Spleen (tissue), 11 donors: Measurements from ENCODE around the gene SYCE1. TPM values are rescaled to one million over a fixed set of nuclear protein-coding genes. Genes with fewer than 3 reads are reported as not detected.

ENCODE experiments used
- DNase-seq: peaks from one replicate; pipeline ENCODE4 v3.0.0-alpha.2; 2020
- H3K27ac ChIP-seq, 8 donors: fragments of 200-600 bp; sonication (generic) in 7 of 8; 1 replicate in 4 of 8; 2 replicates in 4 of 8; pipeline versions ENCODE4 v1.5.0 to v1.8.0; 2016 to 2021; ENCODE audit warnings: inconsistent platforms in 4 of 8, mild to moderate bottlenecking in 4 of 8, moderate library complexity in 1 of 8
- H3K27me3 ChIP-seq, 7 donors: fragments of 200-600 bp; sonication (generic) in 6 of 7; replicated peaks in 1 of 7; 1 replicate in 4 of 7; 2 replicates in 3 of 7; pipeline versions ENCODE4 v1.5.0 to v1.8.0; 2016 to 2021; ENCODE audit warnings: inconsistent platforms in 3 of 7, mild to moderate bottlenecking in 1 of 7
- H3K36me3 ChIP-seq, 6 donors: fragments of 200-600 bp; sonication (generic) in 5 of 6; 1 replicate in 4 of 6; 2 replicates in 2 of 6; pipeline versions ENCODE4 v1.5.0 to v1.8.0; 2016 to 2021; ENCODE audit warnings: inconsistent platforms in 2 of 6
- H3K4me1 ChIP-seq, 6 donors: fragments of 200-600 bp; sonication (generic) in 5 of 6; 1 replicate in 3 of 6; 2 replicates in 3 of 6; pipeline versions ENCODE4 v1.5.0 to v1.8.0; 2016 to 2021; ENCODE audit warnings: inconsistent platforms in 3 of 6
- H3K4me3 ChIP-seq, 8 donors: fragments of 200-600 bp; sonication (generic) in 7 of 8; 1 replicate in 4 of 8; 2 replicates in 4 of 8; pipeline versions ENCODE4 v1.5.0 to v1.8.0; 2016 to 2021; ENCODE audit warnings: inconsistent platforms in 4 of 8, mild to moderate bottlenecking in 4 of 8, moderate library complexity in 2 of 8
- H3K9me3 ChIP-seq, 8 donors: fragments of 200-600 bp; sonication (generic) in 7 of 8; 1 replicate in 4 of 8; 2 replicates in 4 of 8; pipeline versions ENCODE4 v1.5.0 to v1.8.0; 2016 to 2021; ENCODE audit warnings: inconsistent platforms in 4 of 8
- POLR2A ChIP-seq, 3 donors: fragments of 450-650 bp; IDR thresholded peaks; one replicate each; pipeline ENCODE4 v1.5.1; 2017; ENCODE audit warnings: antibody characterized with exemption in 3 of 3, mild to moderate bottlenecking in 1 of 3
- POLR2AphosphoS5 ChIP-seq, 3 donors: sonication (generic); formaldehyde crosslinking; IDR thresholded peaks; one replicate each; pipeline ENCODE4 v1.5.1; 2017; ENCODE audit warnings: antibody characterized with exemption in 3 of 3
- WGBS, 5 donors: extraction: QIAGEN DNeasy Blood & Tissue Kit in 3 of 5; methylation state at CpG; one replicate each; pipeline versions ENCODE4 v1.1.5 to v1.1.7; 2013 to 2018; 5-methylcytosine and 5-hydroxymethylcytosine counted together
- intact Hi-C: fragments of 100-400 bp; cut with DNase I; formaldehyde crosslinking; loops from one replicate; pipeline ENCODE4 v1.15.0; 2023; ENCODE audit warnings: low total_unique reads
- polyA plus RNA-seq, 3 donors: library from polyadenylated mRNA; stranded (reverse); fragments of 200-250 nt; gene quantifications; one replicate each; pipeline ENCODE4 v1.2.1, GENCODE V29; 2013
- total RNA-seq, 7 donors: library from RNA; depleted of rRNA in 3 of 7; stranded (reverse); fragments of >200 nt in 3 of 7; fragmentation: NEBNext Ultra II Directional in 4 of 7; extraction: Animal tissue kit (Norgen Biotek cat#: 25700) in 4 of 7; gene quantifications; one replicate each; pipeline versions ENCODE4 v1.1.0 to v1.2.1, GENCODE V29; 2016 to 2021
- TF ChIP-seq, protein P1 (sequence below), 11 experiments: fragments of 200-600 bp in 7 of 11; fragments of 450-650 bp in 4 of 11; sonication (generic) in 4 of 11; IDR thresholded peaks in 8 of 11; conservative IDR thresholded peaks in 3 of 11; 1 replicate in 7 of 11; 2 replicates in 4 of 11; pipeline versions ENCODE4 v1.4.0 to v1.8.0; 2016 to 2021; ENCODE audit warnings: antibody characterized with exemption in 11 of 11, inconsistent platforms in 4 of 11, mild to moderate bottlenecking in 1 of 11
- donor health status: healthy with polysubstance abuse.
- donor health status: DM: no; HTN: no; CAD: no; lungs with moderate emphysema.
- donor health status: DM: no; HTN: no; CAD: no.
- donor health status: Bipolar disorder and iron deficiency.
- donor health status: healthy.
- donor health status: DM: no; HTN: no; CAD: no.
- donor health status: DM: yes; HTN: yes; CAD: no.

The SYCE1 gene
- total and polyA plus RNA-seq, 10 donors, result 0.24 to 3.5 (median 1.4) TPM; not detected in 4

DNA sequence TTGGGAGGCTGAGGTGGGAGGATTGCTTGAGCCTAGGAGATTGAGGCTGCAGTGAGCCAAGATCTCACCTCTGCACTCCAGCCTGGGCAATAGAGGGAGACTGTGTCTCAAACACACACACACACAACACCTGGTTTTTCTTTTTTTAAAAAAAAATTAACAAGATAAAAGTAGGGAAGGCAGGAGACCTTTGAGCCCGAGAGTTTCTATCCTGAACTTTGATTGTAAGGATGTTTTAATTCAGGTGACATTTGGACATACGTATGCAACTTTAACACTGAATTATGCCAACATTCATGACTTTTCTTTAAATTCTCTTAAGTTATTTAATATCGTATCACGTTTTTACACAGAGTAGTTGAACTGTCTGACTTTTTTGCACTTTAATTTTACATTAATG, 49.9 kb downstream of the SYCE1 start:
- H3K36me3 ChIP-seq, result no peaks in the 10 kb centered on the region
- H3K9me3 ChIP-seq, result peaks cover 0 to 5% (median 0%) of the 10 kb centered on the region in 8 donors
- H3K4me3 ChIP-seq, result no peak overlapping the region
- no peaks in the 10 kb centered on the region for H3K27me3 ChIP-seq
- WGBS, 5 donors, result 69 to 82% (median 72%) methylated on average over 4 of the region's 4 CpGs
- intact Hi-C loops, result no loop called here
- DNase-seq, result no peak
- peaks cover 0 to 10% (median 8%) of the 10 kb centered on the region in 6 donors for H3K4me1 ChIP-seq
- no peak overlapping the region for H3K27ac ChIP-seq
- TF ChIP-seq POLR2AphosphoS5 (IDR thresholded peaks at IDR 0.05), result no peak
- TF ChIP-seq, protein P1, sequence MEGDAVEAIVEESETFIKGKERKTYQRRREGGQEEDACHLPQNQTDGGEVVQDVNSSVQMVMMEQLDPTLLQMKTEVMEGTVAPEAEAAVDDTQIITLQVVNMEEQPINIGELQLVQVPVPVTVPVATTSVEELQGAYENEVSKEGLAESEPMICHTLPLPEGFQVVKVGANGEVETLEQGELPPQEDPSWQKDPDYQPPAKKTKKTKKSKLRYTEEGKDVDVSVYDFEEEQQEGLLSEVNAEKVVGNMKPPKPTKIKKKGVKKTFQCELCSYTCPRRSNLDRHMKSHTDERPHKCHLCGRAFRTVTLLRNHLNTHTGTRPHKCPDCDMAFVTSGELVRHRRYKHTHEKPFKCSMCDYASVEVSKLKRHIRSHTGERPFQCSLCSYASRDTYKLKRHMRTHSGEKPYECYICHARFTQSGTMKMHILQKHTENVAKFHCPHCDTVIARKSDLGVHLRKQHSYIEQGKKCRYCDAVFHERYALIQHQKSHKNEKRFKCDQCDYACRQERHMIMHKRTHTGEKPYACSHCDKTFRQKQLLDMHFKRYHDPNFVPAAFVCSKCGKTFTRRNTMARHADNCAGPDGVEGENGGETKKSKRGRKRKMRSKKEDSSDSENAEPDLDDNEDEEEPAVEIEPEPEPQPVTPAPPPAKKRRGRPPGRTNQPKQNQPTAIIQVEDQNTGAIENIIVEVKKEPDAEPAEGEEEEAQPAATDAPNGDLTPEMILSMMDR (IDR thresholded peaks at IDR 0.05 in 8 of 11, conservative IDR thresholded peaks at IDR 0.05 in 3 of 11), result no peak
- TF ChIP-seq POLR2A (IDR thresholded peaks at IDR 0.05), result no peak

DNA sequence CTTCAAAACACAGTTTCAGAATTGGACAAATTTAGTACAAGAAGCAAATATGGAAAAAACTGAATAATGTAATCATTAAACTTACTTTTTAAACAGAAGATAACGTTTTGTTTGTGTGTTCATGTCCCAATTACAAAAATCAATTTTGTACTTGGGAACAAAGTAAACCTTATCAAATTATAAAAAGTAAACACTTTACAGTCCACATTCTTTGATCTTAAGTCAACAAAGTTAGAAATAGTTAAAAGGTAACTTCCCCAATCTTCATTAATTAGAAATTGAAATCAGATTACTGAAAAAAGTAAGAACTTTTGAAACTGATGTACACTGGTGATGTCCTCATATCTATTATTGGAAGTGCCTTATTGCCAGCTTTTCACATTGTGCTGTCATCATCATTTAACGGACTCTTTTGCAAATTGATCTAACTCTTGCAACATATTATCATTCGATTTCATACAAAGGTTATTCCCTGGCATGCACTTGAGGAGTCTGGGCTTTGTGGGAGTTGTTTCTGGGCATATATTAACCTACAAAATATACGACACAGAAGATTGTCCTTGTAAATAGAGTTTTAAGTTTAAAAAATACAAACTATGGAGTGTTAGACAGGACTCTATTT, 53.4 kb downstream of the SYCE1 start:
- H3K27ac ChIP-seq, result no peak overlapping the region
- intact Hi-C loops, result no loop called here
- H3K4me3 ChIP-seq, result no peak overlapping the region
- H3K4me1 ChIP-seq, result no peaks in the 10 kb centered on the region
- peaks cover 0 to 18% (median 15%) of the 10 kb centered on the region in 8 donors for H3K9me3 ChIP-seq
- no peaks in the 10 kb centered on the region for H3K36me3 ChIP-seq
- 55 to 60% (median 57%) methylated on average over 4 of the region's 4 CpGs for WGBS, 5 donors
- DNase-seq, result no peak
- H3K27me3 ChIP-seq, result peaks cover 0 to 4% (median 0%) of the 10 kb centered on the region in 7 donors
- no peak for TF ChIP-seq POLR2AphosphoS5 (IDR thresholded peaks at IDR 0.05)
- no peak for TF ChIP-seq POLR2A (IDR thresholded peaks at IDR 0.05)
- TF ChIP-seq, protein P1 (IDR thresholded peaks at IDR 0.05 in 8 of 11, conservative IDR thresholded peaks at IDR 0.05 in 3 of 11), result no peak

DNA sequence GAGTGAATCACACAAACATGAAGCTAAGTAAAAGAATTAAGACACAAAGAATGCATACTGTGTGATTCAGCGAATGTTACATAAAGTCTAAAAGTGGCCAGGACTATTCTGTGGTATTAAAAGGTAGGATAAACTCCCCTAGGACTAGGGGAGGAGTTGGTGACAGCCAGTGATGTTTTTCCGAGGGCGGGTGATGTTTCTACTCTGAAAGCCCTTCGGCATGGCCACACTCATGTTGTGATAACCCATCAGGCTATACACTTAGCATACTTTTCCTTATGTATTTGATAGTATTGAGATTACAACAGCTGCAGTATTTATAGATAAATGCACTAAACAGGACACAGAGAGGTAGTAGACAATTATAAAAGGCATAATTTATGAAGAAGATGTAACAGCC, 54.0 kb downstream of the SYCE1 start:
- Histone ChIP-seq H3K36me3 (no peaks in the 10 kb centered on the region), H3K27me3 (peaks cover 0 to 4% (median 0%) of the 10 kb centered on the region in 7 donors), H3K27ac (no peak overlapping the region), H3K9me3 (peaks cover 0 to 18% (median 15%) of the 10 kb centered on the region in 8 donors), H3K4me1 (no peaks in the 10 kb centered on the region), H3K4me3 (no peak overlapping the region)
- intact Hi-C loops, result no loop called here
- TF ChIP-seq POLR2AphosphoS5 (IDR thresholded peaks at IDR 0.05), result no peak
- no peak for TF ChIP-seq POLR2A (IDR thresholded peaks at IDR 0.05)
- TF ChIP-seq, protein P1 (IDR thresholded peaks at IDR 0.05 in 8 of 11, conservative IDR thresholded peaks at IDR 0.05 in 3 of 11), result no peak
- WGBS, 5 donors, result 73 to 84% (median 78%) methylated on average over 4 of the region's 4 CpGs
- no peak for DNase-seq

DNA sequence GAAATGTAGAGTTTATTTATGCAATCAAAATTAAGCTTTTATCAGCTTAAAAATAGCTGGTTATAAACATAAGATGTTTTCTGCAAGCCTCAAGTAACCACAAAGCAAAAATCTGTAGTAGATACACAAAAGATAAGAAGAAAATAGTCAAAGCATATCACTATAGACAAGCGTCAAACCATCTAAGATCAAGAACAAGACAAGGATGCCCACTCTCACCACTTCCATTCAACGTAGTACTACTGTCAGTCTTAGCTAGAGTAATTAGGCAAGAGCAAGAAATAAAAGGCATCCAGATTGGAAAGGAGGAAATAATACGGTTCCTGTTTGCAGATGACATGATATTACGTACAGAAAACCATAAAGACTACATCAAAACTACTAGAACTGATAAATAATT, 55.7 kb downstream of the SYCE1 start:
- TF ChIP-seq, protein P1 (IDR thresholded peaks at IDR 0.05 in 8 of 11, conservative IDR thresholded peaks at IDR 0.05 in 3 of 11), result no peak
- no peak for TF ChIP-seq POLR2A (IDR thresholded peaks at IDR 0.05)
- no peak for TF ChIP-seq POLR2AphosphoS5 (IDR thresholded peaks at IDR 0.05)

More for the DNA sequence above, 55.7 kb downstream of the SYCE1 start:
- Histone ChIP-seq H3K36me3 (no peaks in the 10 kb centered on the region), H3K4me3 (no peak overlapping the region), H3K27me3 (peaks cover 0 to 4% (median 0%) of the 10 kb centered on the region in 7 donors), H3K4me1 (no peaks in the 10 kb centered on the region), H3K27ac (no peak overlapping the region), H3K9me3 (peaks cover 0 to 18% (median 15%) of the 10 kb centered on the region in 8 donors)
- DNase-seq, result no peak
- intact Hi-C loops, result no loop called here
- WGBS, 5 donors, result 59 to 81% (median 65%) methylated on average over 4 of the region's 4 CpGs
